Keratinocyte (primary cell): Measurements from ENCODE around the gene RHOJ.
A peak's percentile ranks its signal among the peaks of the same experiment; 100 is the strongest.

ENCODE experiments used
- EZH2 ChIP-seq: IDR thresholded peaks from one replicate; pipeline ENCODE4 v1.6.1; 2012; ENCODE audit warnings: inconsistent platforms, mild to moderate bottlenecking, low read length, moderate library complexity
- TF ChIP-seq, protein P1 (sequence below), 3 experiments: IDR thresholded peaks in 1 of 3; conservative IDR thresholded peaks in 1 of 3; optimal IDR thresholded peaks in 1 of 3; 2 replicates in 2 of 3; 3 replicates in 1 of 3; pipeline versions ENCODE3 to v1.5.1; 2011; ENCODE audit warnings: low read length in 3 of 3, mild to moderate bottlenecking in 3 of 3, moderate library complexity in 2 of 3, control low read depth in 1 of 3, inconsistent platforms in 1 of 3; ENCODE audit not compliant: insufficient read depth in 2 of 3; ENCODE audit errors: extremely low read depth in 1 of 3

DNA sequence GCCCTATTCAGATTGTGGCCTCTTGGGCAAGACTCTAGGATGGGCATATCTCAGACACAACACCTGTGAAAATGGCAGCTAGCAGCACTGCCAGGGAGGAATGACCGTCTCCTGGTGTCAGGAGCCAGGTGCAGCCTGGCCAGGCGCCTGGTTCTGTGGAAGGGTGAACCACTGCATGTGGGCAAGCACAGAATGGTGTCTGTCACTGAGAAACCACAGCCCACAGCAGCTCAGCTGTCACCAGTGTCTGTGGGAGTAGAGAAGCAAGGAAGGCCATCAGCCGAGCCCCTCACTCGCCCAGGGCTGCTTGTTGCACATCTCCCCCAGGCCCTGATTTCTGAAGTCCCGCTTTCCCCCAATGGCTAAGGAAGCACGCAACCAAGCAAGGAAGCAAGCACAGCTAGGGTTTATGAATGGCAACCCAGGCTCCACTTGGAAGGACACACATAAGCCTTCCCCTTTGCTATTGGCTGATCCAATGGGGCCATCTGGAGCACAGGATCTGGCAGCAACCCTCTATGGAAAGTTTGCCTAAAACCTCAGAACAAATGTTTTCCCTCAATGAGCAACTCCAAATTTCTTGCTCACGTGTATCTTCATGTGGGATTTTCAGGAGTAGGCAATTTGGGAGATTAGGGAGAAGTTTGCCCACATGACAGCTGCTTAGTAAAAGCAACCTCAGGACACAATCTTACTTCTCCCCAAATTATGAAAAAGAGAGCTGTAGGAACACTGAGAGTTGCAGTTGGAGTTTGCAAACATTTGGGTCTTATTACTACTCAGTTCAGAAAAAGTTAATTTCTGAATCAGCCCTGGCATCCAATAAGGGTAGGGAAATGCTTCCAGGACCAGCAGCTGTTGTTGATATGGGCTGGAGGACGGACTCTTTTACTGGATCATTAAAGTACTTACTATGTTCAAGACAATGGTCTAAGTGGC is 69.7 kb downstream of the RHOJ start:
- TF ChIP-seq, protein P1, sequence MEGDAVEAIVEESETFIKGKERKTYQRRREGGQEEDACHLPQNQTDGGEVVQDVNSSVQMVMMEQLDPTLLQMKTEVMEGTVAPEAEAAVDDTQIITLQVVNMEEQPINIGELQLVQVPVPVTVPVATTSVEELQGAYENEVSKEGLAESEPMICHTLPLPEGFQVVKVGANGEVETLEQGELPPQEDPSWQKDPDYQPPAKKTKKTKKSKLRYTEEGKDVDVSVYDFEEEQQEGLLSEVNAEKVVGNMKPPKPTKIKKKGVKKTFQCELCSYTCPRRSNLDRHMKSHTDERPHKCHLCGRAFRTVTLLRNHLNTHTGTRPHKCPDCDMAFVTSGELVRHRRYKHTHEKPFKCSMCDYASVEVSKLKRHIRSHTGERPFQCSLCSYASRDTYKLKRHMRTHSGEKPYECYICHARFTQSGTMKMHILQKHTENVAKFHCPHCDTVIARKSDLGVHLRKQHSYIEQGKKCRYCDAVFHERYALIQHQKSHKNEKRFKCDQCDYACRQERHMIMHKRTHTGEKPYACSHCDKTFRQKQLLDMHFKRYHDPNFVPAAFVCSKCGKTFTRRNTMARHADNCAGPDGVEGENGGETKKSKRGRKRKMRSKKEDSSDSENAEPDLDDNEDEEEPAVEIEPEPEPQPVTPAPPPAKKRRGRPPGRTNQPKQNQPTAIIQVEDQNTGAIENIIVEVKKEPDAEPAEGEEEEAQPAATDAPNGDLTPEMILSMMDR (optimal IDR thresholded peaks at IDR 0.05 in 1 of 3, IDR thresholded peaks at IDR 0.05 in 1 of 3, conservative IDR thresholded peaks at IDR 0.05 in 1 of 3; ENCODE audit: extremely low read depth in 1 of 3, insufficient read depth in 2 of 3, low read length in 3 of 3): peak in 1 of 3 experiments; percentile 33
- TF ChIP-seq EZH2: no peak
